HUES48 (cell line): ENCODE results near the gene GSN.
A peak's percentile ranks its signal among the peaks of the same experiment; 100 is the strongest.

Experiments used
- H3K27ac ChIP-seq: one replicate; pipeline ENCODE4 v1.7.0; 2013; ENCODE audit warnings: low read depth, low read length, inconsistent platforms
- H3K27me3 ChIP-seq: 2 replicates; pipeline ENCODE4 v1.6.1; 2013; ENCODE audit warnings: mild to moderate bottlenecking, low read length; ENCODE audit not compliant: control insufficient read depth, insufficient read depth
- H3K36me3 ChIP-seq: 2 replicates; pipeline ENCODE4 v1.6.1; 2013; ENCODE audit warnings: low read length; ENCODE audit not compliant: control insufficient read depth, insufficient read depth
- H3K4me1 ChIP-seq: 2 replicates; pipeline ENCODE4 v1.6.1; 2013; ENCODE audit warnings: mild to moderate bottlenecking, low read length; ENCODE audit not compliant: control insufficient read depth, insufficient read depth
- H3K4me3 ChIP-seq: 2 replicates; pipeline ENCODE4 v1.5.1; 2013; ENCODE audit warnings: mild to moderate bottlenecking, low read depth, low read length
- H3K9ac ChIP-seq: 2 replicates; pipeline ENCODE4 v1.6.1; 2013; ENCODE audit warnings: mild to moderate bottlenecking, low read depth, low read length, moderate library complexity
- H3K9me3 ChIP-seq: 2 replicates; pipeline ENCODE4 v1.6.1; 2013; ENCODE audit warnings: low read length; ENCODE audit not compliant: control insufficient read depth, insufficient read depth

GSN gene

GRCh38 chr9:121299467-121300282, 31.7 kb downstream of the GSN start:
- peak overlapping the region; percentile 62 for H3K4me3 ChIP-seq
- no peak overlapping the region for H3K9ac ChIP-seq
- H3K4me1 ChIP-seq: peaks cover 22% of the 10 kb centered on the region
- peak overlapping the region; percentile 62 for H3K27ac ChIP-seq
- no peaks in the 10 kb centered on the region for H3K9me3 ChIP-seq
- peaks cover 36% of the 10 kb centered on the region for H3K27me3 ChIP-seq
- H3K36me3 ChIP-seq: peaks cover 4% of the 10 kb centered on the region; the same call in 1 of the 2 replicates

DNA sequence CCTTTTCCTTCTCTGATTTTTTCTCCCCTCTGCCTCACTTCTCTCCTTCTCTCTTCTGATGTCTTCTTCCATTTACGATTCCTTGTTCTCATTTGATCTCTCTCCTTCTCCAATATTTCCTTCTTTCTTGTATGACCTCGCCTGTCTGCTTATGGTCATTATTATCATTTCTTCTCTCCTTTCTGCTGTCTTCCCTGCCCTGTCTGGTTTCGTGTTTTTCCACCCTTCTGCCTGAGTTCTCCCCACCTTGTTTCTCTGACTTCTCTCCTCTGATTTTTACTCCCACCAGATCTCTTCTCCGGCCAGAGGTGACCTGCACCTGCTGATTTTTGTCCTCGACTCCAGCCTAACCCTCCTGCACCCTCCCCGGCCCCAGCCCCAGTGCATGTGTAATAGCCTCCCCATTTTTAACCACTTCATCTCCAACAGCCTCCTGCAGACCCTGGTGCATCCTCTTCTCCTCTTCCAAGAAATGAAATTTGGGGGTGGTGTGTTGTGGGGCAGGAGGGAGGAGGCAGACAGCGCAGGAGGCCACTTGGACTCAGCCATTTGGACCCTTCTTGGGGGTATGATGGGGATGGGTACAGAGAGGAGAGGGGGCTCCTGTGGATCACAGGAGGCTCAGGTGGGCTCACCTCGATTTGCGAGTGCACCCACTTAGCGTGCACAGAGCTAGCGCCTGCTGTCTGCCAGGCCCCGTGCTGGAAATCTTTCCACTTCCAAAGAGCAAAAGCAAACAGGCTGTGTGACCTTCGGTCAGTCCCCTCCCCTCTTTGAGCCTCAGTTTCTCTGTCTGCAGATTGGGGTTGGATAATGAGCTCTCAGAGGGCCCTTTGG, 32.5 kb downstream of the GSN start:
- Histone ChIP-seq H3K9ac (no peak overlapping the region), H3K4me1 (peaks cover 22% of the 10 kb centered on the region), H3K9me3 (no peaks in the 10 kb centered on the region), H3K4me3 (peak overlapping the region; percentile 62), H3K27me3 (peaks cover 36% of the 10 kb centered on the region), H3K36me3 (peaks cover 4% of the 10 kb centered on the region; the same call in 1 of the 2 replicates), H3K27ac (no peak overlapping the region)

DNA sequence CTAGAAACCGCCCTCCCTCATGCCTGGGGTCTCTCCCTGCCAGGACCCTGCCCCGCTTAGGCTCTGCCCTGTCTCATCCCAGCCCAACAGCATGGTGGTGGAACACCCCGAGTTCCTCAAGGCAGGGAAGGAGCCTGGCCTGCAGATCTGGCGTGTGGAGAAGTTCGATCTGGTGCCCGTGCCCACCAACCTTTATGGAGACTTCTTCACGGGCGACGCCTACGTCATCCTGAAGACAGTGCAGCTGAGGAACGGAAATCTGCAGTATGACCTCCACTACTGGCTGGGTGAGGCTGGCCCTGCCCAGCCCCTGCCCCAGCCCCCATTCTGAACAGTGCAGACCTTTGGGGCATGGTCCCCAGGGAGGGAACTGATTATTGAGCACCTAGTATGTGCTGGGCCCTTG, 33.9 kb downstream of the GSN start:
- Histone ChIP-seq H3K27me3 (peaks cover 36% of the 10 kb centered on the region), H3K27ac (no peak overlapping the region), H3K4me1 (peaks cover 25% of the 10 kb centered on the region), H3K4me3 (no peak overlapping the region), H3K9ac (no peak overlapping the region), H3K36me3 (peaks cover 4% of the 10 kb centered on the region; the same call in 1 of the 2 replicates), H3K9me3 (no peaks in the 10 kb centered on the region)

DNA sequence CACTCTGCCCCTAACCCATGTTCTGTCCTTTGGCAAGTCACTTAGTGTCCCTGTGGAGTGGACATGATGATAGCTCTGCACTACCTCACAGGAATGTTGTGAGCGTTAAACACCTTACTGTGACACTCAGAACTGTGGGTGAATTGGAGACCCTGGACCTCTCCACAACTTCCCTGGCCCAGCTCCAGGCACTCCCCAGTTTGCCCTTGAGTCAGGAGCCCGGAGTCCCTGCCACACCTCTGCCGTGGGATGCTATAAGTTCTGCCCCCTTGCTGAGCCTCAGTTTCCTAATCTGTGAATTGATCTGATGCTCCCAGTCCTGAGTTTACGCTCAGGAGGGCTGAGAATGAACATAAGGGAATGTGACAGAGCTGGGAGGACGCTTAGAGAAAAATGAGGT, 34.4 kb downstream of the GSN start:
- Histone ChIP-seq H3K27ac (no peak overlapping the region), H3K36me3 (peaks cover 4% of the 10 kb centered on the region; the same call in 1 of the 2 replicates), H3K4me3 (no peak overlapping the region), H3K9ac (no peak overlapping the region), H3K4me1 (peaks cover 24% of the 10 kb centered on the region), H3K9me3 (no peaks in the 10 kb centered on the region), H3K27me3 (peaks cover 36% of the 10 kb centered on the region)

DNA sequence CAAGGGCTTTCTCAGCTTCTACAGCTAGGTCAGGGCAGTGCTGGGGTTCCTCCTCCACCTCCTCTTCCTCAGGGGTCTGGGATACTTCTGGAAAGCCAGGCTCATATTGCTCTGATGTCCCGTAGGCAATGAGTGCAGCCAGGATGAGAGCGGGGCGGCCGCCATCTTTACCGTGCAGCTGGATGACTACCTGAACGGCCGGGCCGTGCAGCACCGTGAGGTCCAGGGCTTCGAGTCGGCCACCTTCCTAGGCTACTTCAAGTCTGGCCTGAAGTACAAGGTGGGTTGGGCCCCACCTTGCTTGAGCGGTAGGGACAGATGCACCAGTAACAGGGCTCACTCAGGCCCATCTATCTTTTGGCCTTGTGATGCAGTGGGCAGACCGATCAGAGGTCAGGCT, 34.8 kb downstream of the GSN start:
- peaks cover 36% of the 10 kb centered on the region for H3K27me3 ChIP-seq
- no peak overlapping the region for H3K4me3 ChIP-seq
- no peak overlapping the region for H3K27ac ChIP-seq
- peaks cover 4% of the 10 kb centered on the region; the same call in 1 of the 2 replicates for H3K36me3 ChIP-seq
- no peaks in the 10 kb centered on the region for H3K9me3 ChIP-seq
- peaks cover 21% of the 10 kb centered on the region for H3K4me1 ChIP-seq
- H3K9ac ChIP-seq: no peak overlapping the region

DNA sequence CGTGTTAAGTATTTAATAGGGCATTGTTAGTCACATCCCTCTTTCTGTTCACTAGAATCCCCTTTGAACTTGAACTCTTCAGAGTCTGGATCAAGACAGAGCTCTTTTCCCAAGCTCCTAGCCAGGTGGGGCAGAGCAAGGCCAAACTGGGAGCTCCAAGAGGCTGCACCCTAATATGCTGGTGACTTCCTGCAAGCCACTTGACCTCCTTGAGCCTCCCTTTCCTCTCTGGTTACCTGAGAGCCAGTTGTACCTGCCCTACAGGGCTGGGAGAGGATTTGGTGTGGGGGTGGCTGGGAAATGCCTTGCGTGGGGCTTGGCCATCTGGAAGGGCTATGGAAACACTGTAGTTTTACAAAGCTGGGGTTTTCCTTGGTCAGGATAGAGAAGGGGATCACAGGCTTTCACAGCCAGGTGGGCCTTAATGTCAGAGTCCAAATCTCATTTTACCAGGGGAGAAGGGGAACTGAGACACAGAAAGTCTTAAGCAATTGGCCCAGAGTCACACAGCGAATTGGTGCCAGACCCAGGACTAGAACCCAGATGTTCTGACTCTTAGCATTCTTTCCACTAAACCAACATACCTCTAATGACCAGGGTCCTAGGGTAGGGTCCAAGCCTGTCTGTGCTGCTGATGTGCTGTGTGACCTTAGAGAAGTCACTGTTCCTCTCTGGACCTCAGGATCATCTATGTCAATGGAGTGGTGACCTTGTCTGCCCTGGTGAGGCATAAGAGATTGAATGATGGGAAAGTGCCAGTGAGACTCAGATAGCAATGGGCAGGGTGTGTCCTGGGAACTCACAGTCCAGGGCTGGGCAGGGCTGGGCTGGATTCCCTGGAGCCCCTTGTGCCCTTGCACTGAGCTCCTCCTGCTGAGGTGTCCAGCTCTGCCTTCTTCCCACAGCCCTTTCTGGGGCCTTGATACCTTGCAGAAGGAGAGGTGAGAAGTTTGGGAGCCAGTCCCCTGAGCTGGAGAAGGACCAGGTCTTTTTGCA, 35.8 kb downstream of the GSN start:
- H3K4me1 ChIP-seq: peaks cover 12% of the 10 kb centered on the region
- H3K27me3 ChIP-seq: peaks cover 36% of the 10 kb centered on the region
- H3K4me3 ChIP-seq: no peak overlapping the region

GRCh38 chr9:121304707-121305106, 36.7 kb downstream of the GSN start:
- H3K36me3 ChIP-seq: peaks cover 4% of the 10 kb centered on the region; the same call in 1 of the 2 replicates

More for the DNA sequence above, 35.8 kb downstream of the GSN start:
- Histone ChIP-seq H3K27ac (no peak overlapping the region), H3K9ac (no peak overlapping the region), H3K9me3 (no peaks in the 10 kb centered on the region), H3K36me3 (peaks cover 4% of the 10 kb centered on the region; the same call in 1 of the 2 replicates)

GRCh38 chr9:121305269-121305994, 37.5 kb downstream of the GSN start:
- Histone ChIP-seq H3K9ac (no peak overlapping the region), H3K9me3 (no peaks in the 10 kb centered on the region), H3K27ac (no peak overlapping the region), H3K4me3 (no peak overlapping the region), H3K36me3 (peaks cover 4% of the 10 kb centered on the region; the same call in 1 of the 2 replicates), H3K4me1 (peaks cover 5% of the 10 kb centered on the region), H3K27me3 (peaks cover 22% of the 10 kb centered on the region)

More at GRCh38 chr9:121304707-121305106, 36.7 kb downstream of the GSN start:
- Histone ChIP-seq H3K27me3 (peaks cover 29% of the 10 kb centered on the region), H3K4me3 (no peak overlapping the region), H3K9ac (no peak overlapping the region), H3K27ac (no peak overlapping the region), H3K9me3 (no peaks in the 10 kb centered on the region), H3K4me1 (peaks cover 10% of the 10 kb centered on the region)

GRCh38 chr9:121307976-121308375, 40.0 kb downstream of the GSN start:
- Histone ChIP-seq H3K36me3 (peaks cover 4% of the 10 kb centered on the region; the same call in 1 of the 2 replicates), H3K9me3 (no peaks in the 10 kb centered on the region), H3K27ac (no peak overlapping the region)

More at GRCh38 chr9:121307976-121308375, 40.0 kb downstream of the GSN start:
- Histone ChIP-seq H3K27me3 (no peaks in the 10 kb centered on the region), H3K9ac (no peak overlapping the region), H3K4me3 (no peak overlapping the region), H3K4me1 (peaks cover 3% of the 10 kb centered on the region; the same call in 1 of the 2 replicates)
